K562 (cell line): ENCODE data around the gene OPCML. TPM values are rescaled to one million over a fixed set of nuclear protein-coding genes. Genes with fewer than 3 reads are reported as not detected.

Source experiments
- ATAC-seq: fragments of 200-7000 bp; cut with Tn5 transposase; 3 replicates; pipeline ENCODE4 v1.9.1; 2020; ENCODE audit warnings: moderate library complexity
- BruUV-seq: library from RNA; stranded (reverse); fragments of 400-500 nt; replicated peaks from 2 replicates; lab custom pipeline; 2021; lab: Mats Ljungman, UMichigan
- CTCF ChIA-PET: fragments of 300-600 bp; formaldehyde crosslinking; extraction: SDS; loops from one replicate; lab custom pipeline; 2021; ENCODE audit warnings: low intra/inter-chr PET ratio; lab: Yijun Ruan, JAX
- POLR2A ChIA-PET: fragments of 300-600, 350-650 bp; sonication (Branson Sonifier 250); formaldehyde crosslinking; extraction: SDS; loops from one replicate; lab custom pipeline; 2021; ENCODE audit warnings: antibody characterized with exemption, inconsistent platforms; lab: Yijun Ruan, JAX
- DNase-seq, 4 experiments: peaks; one replicate each; pipeline versions ENCODE4 v3.0.0 to v3.0.0-alpha.2; 2011 to 2018; ENCODE audit warnings: low spot score in 3 of 4, mixed read lengths in 3 of 4; ENCODE audit errors: extremely low read depth in 1 of 4
- FAIRE-seq: peaks from 2 replicates; lab custom pipeline; 2011; peaks lifted over from hg19 to GRCh38; lab: Jason Lieb, UNC
- H2AFZ ChIP-seq: 2 replicates; pipeline ENCODE4 v1.6.0; 2011; ENCODE audit warnings: low read depth, low read length, control low read depth, inconsistent platforms
- H3K27ac ChIP-seq: fragments of 200-600 bp; 3 replicates; pipeline ENCODE4 v1.8.0; 2011; ENCODE audit warnings: low read depth, mild to moderate bottlenecking, control low read depth, inconsistent platforms, low read length, moderate library complexity, mixed read lengths; ENCODE audit errors: extremely low read depth
- H3K27me3 ChIP-seq, 2 experiments: fragments of 300-600 bp in 1 of 2; 2 replicates in 1 of 2; 3 replicates in 1 of 2; pipeline versions ENCODE4 v1.6.0 to v1.8.0; 2011; ENCODE audit warnings: inconsistent platforms in 2 of 2, low read length in 2 of 2, mild to moderate bottlenecking in 1 of 2, mixed read lengths in 1 of 2, moderate library complexity in 1 of 2; ENCODE audit not compliant: control insufficient read depth in 2 of 2, insufficient read depth in 2 of 2
- H3K36me3 ChIP-seq: fragments of 300-600 bp; 3 replicates; pipeline ENCODE4 v1.8.0; 2011; ENCODE audit warnings: mild to moderate bottlenecking, low read length, inconsistent platforms; ENCODE audit not compliant: control insufficient read depth, insufficient read depth
- H3K4me1 ChIP-seq, 2 experiments: fragments of 200-600 bp in 1 of 2; replicated peaks in 1 of 2; 2 replicates in 1 of 2; 3 replicates in 1 of 2; pipeline versions ENCODE4 v1.5.1 to v1.8.0; 2011; ENCODE audit warnings: inconsistent platforms in 2 of 2, low read length in 2 of 2, mild to moderate bottlenecking in 1 of 2, mixed read lengths in 1 of 2, moderate library complexity in 1 of 2; ENCODE audit not compliant: control insufficient read depth in 2 of 2, insufficient read depth in 2 of 2
- H3K4me2 ChIP-seq: 2 replicates; pipeline ENCODE4 v1.6.1; 2011; ENCODE audit warnings: low read length, control low read depth, inconsistent platforms, mixed read lengths; ENCODE audit not compliant: insufficient read depth
- H3K4me3 ChIP-seq: fragments of 200-600 bp; sonication (generic), shearing (Covaris generic); 2 replicates; pipeline ENCODE4 v1.5.1; 2016; ENCODE audit warnings: control low read depth, inconsistent platforms
- H3K79me2 ChIP-seq: fragments of 200-600 bp; 3 replicates; pipeline ENCODE4 v1.8.0; 2011; ENCODE audit warnings: low read length, inconsistent platforms; ENCODE audit not compliant: control insufficient read depth, insufficient read depth
- H3K9ac ChIP-seq, 2 experiments: 2 replicates each; pipeline versions ENCODE4 v1.6.0 to v1.6.1; 2011; ENCODE audit warnings: low read depth in 2 of 2, low read length in 2 of 2, control low read depth in 1 of 2, inconsistent platforms in 1 of 2, mild to moderate bottlenecking in 1 of 2, mixed read lengths in 1 of 2; ENCODE audit not compliant: insufficient read depth in 1 of 2
- H3K9me1 ChIP-seq: one replicate; pipeline ENCODE4 v1.6.0; 2011; ENCODE audit warnings: inconsistent platforms, mild to moderate bottlenecking, low read length, moderate library complexity; ENCODE audit not compliant: control insufficient read depth, insufficient read depth
- H3K9me3 ChIP-seq: replicated peaks from 2 replicates; pipeline ENCODE4 v1.5.1; 2011; ENCODE audit warnings: low read depth, low read length, inconsistent platforms; ENCODE audit not compliant: control insufficient read depth, insufficient read depth
- H4K20me1 ChIP-seq: replicated peaks from 2 replicates; pipeline ENCODE4 v1.6.1; 2011; ENCODE audit warnings: low read length, inconsistent platforms, mixed read lengths; ENCODE audit not compliant: control insufficient read depth, insufficient read depth
- CEBPZ ChIP-seq: fragments of 150-350 bp; IDR thresholded peaks from 2 replicates; pipeline ENCODE4 v1.6.1; 2014; ENCODE audit warnings: low read depth, mild to moderate bottlenecking, low read length, borderline replicate concordance
- CLOCK ChIP-seq: fragments of 250-450 bp; sonication (Bioruptor Pico); IDR thresholded peaks from 2 replicates; pipeline ENCODE4 v1.4.0; 2020; ENCODE audit warnings: mild to moderate bottlenecking, moderate library complexity, borderline replicate concordance
- DACH1 ChIP-seq: fragments of 450-650 bp; IDR thresholded peaks from 2 replicates; pipeline ENCODE4 v1.6.1; 2018; ENCODE audit not compliant: partially characterized antibody
- HDAC2 ChIP-seq: fragments of 450-650 bp; IDR thresholded peaks from 2 replicates; pipeline ENCODE4 v1.6.1; 2016; ENCODE audit warnings: mild to moderate bottlenecking
- RFX1 ChIP-seq: fragments of 450-650 bp; IDR thresholded peaks from 2 replicates; pipeline ENCODE4 v1.6.1; 2016; ENCODE audit warnings: mild to moderate bottlenecking, moderate library complexity
- TAL1 ChIP-seq: fragments of 450-650 bp; IDR thresholded peaks from 2 replicates; pipeline ENCODE4 v1.6.1; 2016; ENCODE audit warnings: mild to moderate bottlenecking
- TCF7L2 ChIP-seq: fragments of 150-350 bp; IDR thresholded peaks from 2 replicates; pipeline ENCODE4 v1.6.1; 2016; ENCODE audit warnings: low read depth, mild to moderate bottlenecking, low read length, moderate library complexity
- U2AF2 ChIP-seq: fragments of 200-400 bp; formaldehyde crosslinking; optimal IDR thresholded peaks from 2 replicates; pipeline ENCODE3; 2017; ENCODE audit warnings: low read depth, mild to moderate bottlenecking, low read length
- ZNF830 ChIP-seq: fragments of 250-450 bp; sonication (Bioruptor Pico); IDR thresholded peaks from 2 replicates; pipeline ENCODE4 v1.5.0; 2021; ENCODE audit warnings: mild to moderate bottlenecking
- WGBS: fragments of 100-300 bp; shearing (Covaris generic); methylation state at CpG from one replicate; pipeline ENCODE4 v1.1.6; 2016; ENCODE audit warnings: low coverage, mixed read lengths; ENCODE audit not compliant: insufficient coverage; ENCODE audit errors: missing lambda C conversion rate; 5-methylcytosine and 5-hydroxymethylcytosine counted together
- in situ Hi-C: fragments of 300-500 bp; cut with MboI; formaldehyde crosslinking; loops from 4 replicates; pipeline ENCODE4 v1.15.0; 2018; ENCODE audit warnings: inconsistent platforms, mixed read lengths
- intact Hi-C: fragments of 100-400 bp; cut with micrococcal nuclease; formaldehyde crosslinking; loops from 2 replicates; pipeline ENCODE4 v1.14.2; 2022
- polyA plus RNA-seq, 8 experiments: library from polyadenylated mRNA; depleted of rRNA in 4 of 8; stranded (reverse) in 5 of 8; unstranded in 3 of 8; fragments of >200 nt; fragmentation: Nextera tagmentation in 2 of 8; fragmentation: Illumina TruSeq in 1 of 8; extraction: Ambion mirVana in 2 of 8; extraction: Trizol in 1 of 8; gene quantifications; 2 replicates each; pipeline versions ENCODE4 v1.2.1 to v1.2.3, GENCODE V29; 2011 to 2014; ENCODE audit warnings: inconsistent platforms in 1 of 8, missing spikeins in 1 of 8
- total RNA-seq, 7 experiments: library from RNA; depleted of rRNA in 6 of 7; stranded (reverse); fragments of >200 nt in 6 of 7; fragmentation: Illumina TruSeq in 2 of 7; extraction: Trizol in 2 of 7; gene quantifications; 2 replicates each; pipeline versions ENCODE4 v1.2.1 to v1.2.3, GENCODE V29; 2011 to 2021; ENCODE audit warnings: low replicate concordance in 1 of 7

The OPCML gene
- total and polyA plus RNA-seq, 9 of the 15 experiments (the other 6 are each of a cell fraction or from before 2014, with no cell fraction given): not detected

- intact Hi-C loops: no loop called here
- Histone ChIP-seq H3K79me2 (no peaks in the 10 kb centered on the region), H2AFZ (no peak overlapping the region), H3K9me1 (no peaks in the 10 kb centered on the region), H3K27ac (no peak overlapping the region), H3K4me1 (no peaks in the 10 kb centered on the region), H3K36me3 (no peaks in the 10 kb centered on the region), H3K27me3 (no peaks in the 10 kb centered on the region), H3K9ac (no peak overlapping the region), H3K4me2 (no peak overlapping the region), H4K20me1 (no peaks in the 10 kb centered on the region), H3K9me3 (no peaks in the 10 kb centered on the region), H3K4me3 (no peak overlapping the region)
- DNase-seq (no peak), ATAC-seq (no peak), FAIRE-seq (no peak)
- CTCF ChIA-PET: no interaction called here
- under 1% methylated on average over 11 of the region's 11 CpGs for WGBS
- no peak for TF ChIP-seq RFX1
- POLR2A ChIA-PET: interaction anchor here (0.5 kb wide), 1 partner anchor 37 kb away, joined by 3 read pairs; no protein-coding TSS in a partner anchor
- in situ Hi-C loops: no loop called here
- no TSS peak for BruUV-seq
Observed at GRCh38 chr11:133508468-133508867, 23.8 kb downstream of the OPCML start.

- no TSS peak for BruUV-seq
- H3K4me1 ChIP-seq: no peaks in the 10 kb centered on the region
- in situ Hi-C loops (no loop called here), intact Hi-C loops (no loop called here)
- H3K79me2 ChIP-seq: no peaks in the 10 kb centered on the region
- no peaks in the 10 kb centered on the region for H4K20me1 ChIP-seq
- no peak for ATAC-seq
- no peak for DNase-seq
- H3K36me3 ChIP-seq: no peaks in the 10 kb centered on the region
- H3K4me2 ChIP-seq: no peak overlapping the region
- no peak for TF ChIP-seq TAL1
- TF ChIP-seq CEBPZ: no peak
- no peak for TF ChIP-seq ZNF830 (CRISPR knock-in tag)
- TF ChIP-seq CLOCK (CRISPR knock-in tag): no peak
- TF ChIP-seq TCF7L2: no peak
- no peak for TF ChIP-seq DACH1
- TF ChIP-seq HDAC2: no peak
- TF ChIP-seq U2AF2: no peak
- H3K9me3 ChIP-seq: no peaks in the 10 kb centered on the region
- POLR2A ChIA-PET: no interaction called here
- FAIRE-seq: no peak
- no peak overlapping the region for H3K27ac ChIP-seq
- H3K9me1 ChIP-seq: no peaks in the 10 kb centered on the region
- no peak overlapping the region for H3K4me3 ChIP-seq
- CTCF ChIA-PET: no interaction called here
- H2AFZ ChIP-seq: no peak overlapping the region
- no peaks in the 10 kb centered on the region for H3K27me3 ChIP-seq
- no peak overlapping the region for H3K9ac ChIP-seq
- WGBS: 0% methylated on average over 4 of the region's 4 CpGs
Observed at GRCh38 chr11:133507185-133507584, 25.1 kb downstream of the OPCML start.
